K562 (cell line): ENCODE measurements around the gene NFKB2. TPM values are rescaled to one million over a fixed set of nuclear protein-coding genes. Genes with fewer than 3 reads are reported as not detected.
A peak's percentile ranks its signal among the peaks of the same experiment; 100 is the strongest.

Experiments
- ASH1L ChIP-seq: fragments of 450-650 bp; IDR thresholded peaks from 2 replicates; pipeline ENCODE4 v1.6.1; 2018; ENCODE audit warnings: borderline replicate concordance, mild to moderate bottlenecking, low read depth; ENCODE audit not compliant: partially characterized antibody
- CBX2 ChIP-seq: fragments of 200-600 bp; sonication (generic); IDR thresholded peaks from one replicate; pipeline ENCODE4 v1.6.1; 2012; ENCODE audit warnings: mild to moderate bottlenecking, low read length, inconsistent platforms; ENCODE audit not compliant: insufficient read depth, poor library complexity, severe bottlenecking
- CREM ChIP-seq: IDR thresholded peaks from 2 replicates; pipeline ENCODE4 v1.6.1; 2014; ENCODE audit warnings: antibody characterized with exemption, low read depth
- EWSR1 ChIP-seq: fragments of 450-650 bp; IDR thresholded peaks from 2 replicates; pipeline ENCODE4 v1.6.1; 2018; ENCODE audit warnings: borderline replicate concordance, mild to moderate bottlenecking, low read depth, moderate library complexity; ENCODE audit not compliant: partially characterized antibody
- FOSL1 ChIP-seq: fragments of 200-800 bp; sonication (Bioruptor generic); conservative IDR thresholded peaks from 2 replicates; pipeline ENCODE4 v1.6.1; 2016; ENCODE audit warnings: missing genetic modification characterization, missing compliant biosample characterization
- FUS ChIP-seq: fragments of 200-400 bp; formaldehyde crosslinking; optimal IDR thresholded peaks from 2 replicates; pipeline ENCODE3; 2017; ENCODE audit warnings: low read depth, low read length
- HMG20B ChIP-seq: fragments of 250-450 bp; sonication (Bioruptor Pico); IDR thresholded peaks from 2 replicates; pipeline ENCODE4 v1.5.0; 2021; ENCODE audit warnings: mild to moderate bottlenecking
- HNRNPL ChIP-seq: fragments of 200-400 bp; formaldehyde crosslinking; IDR thresholded peaks from 2 replicates; pipeline ENCODE4 v1.6.1; 2017; ENCODE audit warnings: low read depth, mild to moderate bottlenecking, low read length
- LCOR ChIP-seq: sonication (generic); formaldehyde crosslinking; IDR thresholded peaks from 2 replicates; pipeline ENCODE4 v1.8.0; 2022; ENCODE audit warnings: mild to moderate bottlenecking, missing genetic modification reagents
- NUFIP1 ChIP-seq: fragments of 450-650 bp; IDR thresholded peaks from 2 replicates; pipeline ENCODE4 v1.6.1; 2018; ENCODE audit not compliant: partially characterized antibody
- PPARD ChIP-seq: fragments of 250-450 bp; sonication (Bioruptor Pico); IDR thresholded peaks from 2 replicates; pipeline ENCODE4 v1.8.0; 2022; ENCODE audit warnings: inconsistent platforms, mild to moderate bottlenecking, moderate library complexity
- RBM25 ChIP-seq: fragments of 200-400 bp; formaldehyde crosslinking; IDR thresholded peaks from 2 replicates; pipeline ENCODE4 v1.6.1; 2018; ENCODE audit warnings: low read length, low read depth, moderate library complexity; ENCODE audit not compliant: severe bottlenecking
- RBM34 ChIP-seq: fragments of 200-400 bp; formaldehyde crosslinking; IDR thresholded peaks from 2 replicates; pipeline ENCODE4 v1.6.1; 2018; ENCODE audit warnings: low read length, borderline replicate concordance; ENCODE audit not compliant: insufficient read depth
- TRIM24 ChIP-seq, 2 experiments: fragments of 450-650 bp; IDR thresholded peaks; 2 replicates each; pipeline ENCODE4 v1.6.1; 2016
- ZBTB5 ChIP-seq: fragments of 450-650 bp; IDR thresholded peaks from 2 replicates; pipeline ENCODE4 v1.6.1; 2017; ENCODE audit warnings: antibody characterized with exemption
- ZNF140 ChIP-seq: fragments of 250-450 bp; sonication (Bioruptor Pico); IDR thresholded peaks from 2 replicates; pipeline ENCODE4 v1.8.0; 2021; ENCODE audit warnings: moderate library complexity, mild to moderate bottlenecking, inconsistent platforms
- ZNF263 ChIP-seq: sonication (generic); formaldehyde crosslinking; IDR thresholded peaks from 2 replicates; pipeline ENCODE4 v1.8.0; 2022; ENCODE audit warnings: mild to moderate bottlenecking, missing genetic modification reagents, borderline replicate concordance
- polyA plus RNA-seq, 8 experiments: library from polyadenylated mRNA; depleted of rRNA in 4 of 8; stranded (reverse) in 5 of 8; unstranded in 3 of 8; fragments of >200 nt; fragmentation: Nextera tagmentation in 2 of 8; fragmentation: Illumina TruSeq in 1 of 8; extraction: Ambion mirVana in 2 of 8; extraction: Trizol in 1 of 8; gene quantifications; 2 replicates each; pipeline versions ENCODE4 v1.2.1 to v1.2.3, GENCODE V29; 2011 to 2014; ENCODE audit warnings: inconsistent platforms in 1 of 8, missing spikeins in 1 of 8
- total RNA-seq, 7 experiments: library from RNA; depleted of rRNA in 6 of 7; stranded (reverse); fragments of >200 nt in 6 of 7; fragmentation: Illumina TruSeq in 2 of 7; extraction: Trizol in 2 of 7; gene quantifications; 2 replicates each; pipeline versions ENCODE4 v1.2.1 to v1.2.3, GENCODE V29; 2011 to 2021; ENCODE audit warnings: low replicate concordance in 1 of 7
- TF ChIP-seq, protein P1 (sequence below), 2 experiments: fragments of 250-450 bp in 1 of 2; fragments of 450-650 bp in 1 of 2; sonication (Bioruptor Pico) in 1 of 2; IDR thresholded peaks; 2 replicates each; pipeline versions ENCODE4 v1.6.1 to v1.8.0; 2016 to 2021; ENCODE audit warnings: mild to moderate bottlenecking in 2 of 2, moderate library complexity in 2 of 2, missing compliant biosample characterization in 1 of 2, missing genetic modification characterization in 1 of 2
- TF ChIP-seq, protein P2 (sequence below): fragments of 250-450 bp; sonication (Bioruptor Pico); IDR thresholded peaks from 2 replicates; pipeline ENCODE4 v1.8.0; 2021; ENCODE audit warnings: mild to moderate bottlenecking, moderate library complexity
- TF ChIP-seq, protein P3 (sequence below): fragments of 450-650 bp; IDR thresholded peaks from 2 replicates; pipeline ENCODE4 v1.6.1; 2016
- TF ChIP-seq, protein P4 (sequence below): fragments of 150-350 bp; IDR thresholded peaks from 2 replicates; pipeline ENCODE4 v1.6.1; 2014; ENCODE audit warnings: low read depth, mild to moderate bottlenecking, low read length, borderline replicate concordance

NFKB2 gene
- total and polyA plus RNA-seq, 9 of the 15 experiments (the other 6 are each of a cell fraction or from before 2014, with no cell fraction given) = 0.07 to 20.3 (median 7.9) TPM

DNA sequence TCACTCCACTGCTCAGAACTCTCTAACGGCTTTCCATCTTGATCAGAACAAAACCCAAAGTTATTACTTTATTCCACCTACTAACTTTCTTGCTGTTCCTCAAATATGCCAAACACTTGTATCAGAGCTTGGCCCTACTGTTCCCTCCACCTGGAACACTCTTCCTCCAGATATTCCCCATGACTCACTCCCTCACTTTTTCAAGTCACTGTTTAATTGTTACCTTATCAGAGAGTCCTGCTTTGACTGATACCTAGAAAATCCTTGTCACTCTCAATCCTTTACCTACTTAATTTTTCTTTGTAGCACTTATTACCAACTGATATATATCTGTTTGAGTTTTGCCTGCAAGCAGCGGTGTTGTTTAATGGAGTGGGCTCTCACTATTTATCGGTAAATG lies 5.6 kb upstream of the NFKB2 start (continued):
- TF ChIP-seq, protein P1, sequence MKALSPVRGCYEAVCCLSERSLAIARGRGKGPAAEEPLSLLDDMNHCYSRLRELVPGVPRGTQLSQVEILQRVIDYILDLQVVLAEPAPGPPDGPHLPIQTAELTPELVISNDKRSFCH (CRISPR knock-in tag; IDR thresholded peaks at IDR 0.05) = no peak
- TF ChIP-seq, protein P1 (tag; IDR thresholded peaks at IDR 0.05) = no peak
- no peak for TF ChIP-seq CBX2
- TF ChIP-seq, protein P2, sequence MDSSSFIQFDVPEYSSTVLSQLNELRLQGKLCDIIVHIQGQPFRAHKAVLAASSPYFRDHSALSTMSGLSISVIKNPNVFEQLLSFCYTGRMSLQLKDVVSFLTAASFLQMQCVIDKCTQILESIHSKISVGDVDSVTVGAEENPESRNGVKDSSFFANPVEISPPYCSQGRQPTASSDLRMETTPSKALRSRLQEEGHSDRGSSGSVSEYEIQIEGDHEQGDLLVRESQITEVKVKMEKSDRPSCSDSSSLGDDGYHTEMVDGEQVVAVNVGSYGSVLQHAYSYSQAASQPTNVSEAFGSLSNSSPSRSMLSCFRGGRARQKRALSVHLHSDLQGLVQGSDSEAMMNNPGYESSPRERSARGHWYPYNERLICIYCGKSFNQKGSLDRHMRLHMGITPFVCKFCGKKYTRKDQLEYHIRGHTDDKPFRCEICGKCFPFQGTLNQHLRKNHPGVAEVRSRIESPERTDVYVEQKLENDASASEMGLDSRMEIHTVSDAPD (CRISPR knock-in tag) = no peak
- TF ChIP-seq CREM = no peak
- no peak for TF ChIP-seq FUS
- no peak for TF ChIP-seq RBM34
- no peak for TF ChIP-seq TRIM24 (IDR thresholded peaks at IDR 0.05)
- no peak for TF ChIP-seq ZBTB5
- no peak for TF ChIP-seq ZNF263 (CRISPR knock-in tag)
- no peak for TF ChIP-seq NUFIP1
- no peak for TF ChIP-seq HMG20B
- TF ChIP-seq LCOR (CRISPR knock-in tag) = no peak
- TF ChIP-seq, protein P3, sequence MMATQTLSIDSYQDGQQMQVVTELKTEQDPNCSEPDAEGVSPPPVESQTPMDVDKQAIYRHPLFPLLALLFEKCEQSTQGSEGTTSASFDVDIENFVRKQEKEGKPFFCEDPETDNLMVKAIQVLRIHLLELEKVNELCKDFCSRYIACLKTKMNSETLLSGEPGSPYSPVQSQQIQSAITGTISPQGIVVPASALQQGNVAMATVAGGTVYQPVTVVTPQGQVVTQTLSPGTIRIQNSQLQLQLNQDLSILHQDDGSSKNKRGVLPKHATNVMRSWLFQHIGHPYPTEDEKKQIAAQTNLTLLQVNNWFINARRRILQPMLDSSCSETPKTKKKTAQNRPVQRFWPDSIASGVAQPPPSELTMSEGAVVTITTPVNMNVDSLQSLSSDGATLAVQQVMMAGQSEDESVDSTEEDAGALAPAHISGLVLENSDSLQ = no peak
- TF ChIP-seq FOSL1 (tag) = peak; percentile 63
- no peak for TF ChIP-seq ZNF140
- TF ChIP-seq, protein P4, sequence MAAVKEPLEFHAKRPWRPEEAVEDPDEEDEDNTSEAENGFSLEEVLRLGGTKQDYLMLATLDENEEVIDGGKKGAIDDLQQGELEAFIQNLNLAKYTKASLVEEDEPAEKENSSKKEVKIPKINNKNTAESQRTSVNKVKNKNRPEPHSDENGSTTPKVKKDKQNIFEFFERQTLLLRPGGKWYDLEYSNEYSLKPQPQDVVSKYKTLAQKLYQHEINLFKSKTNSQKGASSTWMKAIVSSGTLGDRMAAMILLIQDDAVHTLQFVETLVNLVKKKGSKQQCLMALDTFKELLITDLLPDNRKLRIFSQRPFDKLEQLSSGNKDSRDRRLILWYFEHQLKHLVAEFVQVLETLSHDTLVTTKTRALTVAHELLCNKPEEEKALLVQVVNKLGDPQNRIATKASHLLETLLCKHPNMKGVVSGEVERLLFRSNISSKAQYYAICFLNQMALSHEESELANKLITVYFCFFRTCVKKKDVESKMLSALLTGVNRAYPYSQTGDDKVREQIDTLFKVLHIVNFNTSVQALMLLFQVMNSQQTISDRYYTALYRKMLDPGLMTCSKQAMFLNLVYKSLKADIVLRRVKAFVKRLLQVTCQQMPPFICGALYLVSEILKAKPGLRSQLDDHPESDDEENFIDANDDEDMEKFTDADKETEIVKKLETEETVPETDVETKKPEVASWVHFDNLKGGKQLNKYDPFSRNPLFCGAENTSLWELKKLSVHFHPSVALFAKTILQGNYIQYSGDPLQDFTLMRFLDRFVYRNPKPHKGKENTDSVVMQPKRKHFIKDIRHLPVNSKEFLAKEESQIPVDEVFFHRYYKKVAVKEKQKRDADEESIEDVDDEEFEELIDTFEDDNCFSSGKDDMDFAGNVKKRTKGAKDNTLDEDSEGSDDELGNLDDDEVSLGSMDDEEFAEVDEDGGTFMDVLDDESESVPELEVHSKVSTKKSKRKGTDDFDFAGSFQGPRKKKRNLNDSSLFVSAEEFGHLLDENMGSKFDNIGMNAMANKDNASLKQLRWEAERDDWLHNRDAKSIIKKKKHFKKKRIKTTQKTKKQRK = no peak
- no peak for TF ChIP-seq EWSR1
- no peak for TF ChIP-seq HNRNPL
- no peak for TF ChIP-seq RBM25
- no peak for TF ChIP-seq PPARD
- no peak for TF ChIP-seq ASH1L
